Kidney epithelial cell (primary cell): ENCODE measurements around the gene ACOT12. TPM values are rescaled to one million over a fixed set of nuclear protein-coding genes. Genes with fewer than 3 reads are reported as not detected.

Experiments
- DNase-seq: peaks from one replicate; pipeline ENCODE4 v3.0.0-alpha.2; 2010; ENCODE audit warnings: low read depth
- H3K27me3 ChIP-seq: 2 replicates; pipeline ENCODE4 v1.6.0; 2011; ENCODE audit warnings: low read length; ENCODE audit not compliant: control insufficient read depth, insufficient read depth
- H3K36me3 ChIP-seq: 2 replicates; pipeline ENCODE4 v1.5.1; 2011; ENCODE audit warnings: low read length; ENCODE audit not compliant: control insufficient read depth, insufficient read depth
- H3K4me3 ChIP-seq: 2 replicates; pipeline ENCODE4 v1.5.1; 2011; ENCODE audit warnings: low read depth, mild to moderate bottlenecking, control low read depth, low read length
- CTCF ChIP-seq: IDR thresholded peaks from 2 replicates; pipeline ENCODE4 v1.5.1; 2011; ENCODE audit warnings: mild to moderate bottlenecking, moderate library complexity, low read length, control low read depth, inconsistent platforms; ENCODE audit not compliant: insufficient read depth, poor library complexity, severe bottlenecking
- total RNA-seq: library from RNA; depleted of rRNA; stranded (reverse); fragments of >200 nt; gene quantifications from 2 replicates; pipeline ENCODE4 v1.2.3, GENCODE V29; 2015

Gene ACOT12
- total RNA-seq, 1 donor from 2014 or later: not detected

- H3K4me3 ChIP-seq: no peak overlapping the region
- DNase-seq: no peak
- TF ChIP-seq CTCF: no peak
- H3K36me3 ChIP-seq: no peaks in the 10 kb centered on the region
- no peaks in the 10 kb centered on the region for H3K27me3 ChIP-seq
Observed at GRCh38 chr5:81283976-81284375, 110.0 kb downstream of the ACOT12 start.

Other genes with a start within 250 kb of the ACOT12 start
- not detected in 2 replicates for gene CKMT2, start 160.8 kb downstream of the ACOT12 start, total RNA-seq
- 16.3 and 18.8 TPM in 2 replicates for gene ZCCHC9, start 92.5 kb downstream of the ACOT12 start, total RNA-seq